Smooth muscle cell (in vitro differentiated cells): Measurements from ENCODE around the gene RRP9. TPM values are rescaled to one million over a fixed set of nuclear protein-coding genes. Genes with fewer than 3 reads are reported as not detected.

Experiments used
- DNase-seq: peaks from one replicate; lab custom pipeline; 2025; ENCODE audit not compliant: unreplicated experiment; lab: John Stamatoyannopoulos, UW
- H2AFZ ChIP-seq: fragments of 200-600 bp; sonication (generic); 2 replicates; pipeline ENCODE4 v1.6.0; 2016; ENCODE audit warnings: antibody characterized with exemption, low read depth, mild to moderate bottlenecking
- H3F3A ChIP-seq: fragments of 200-600 bp; sonication (generic); 2 replicates; pipeline ENCODE4 v1.6.0; 2017; ENCODE audit warnings: antibody characterized with exemption, low read depth
- H3K27ac ChIP-seq: fragments of 200-600 bp; sonication (generic); 2 replicates; pipeline ENCODE4 v1.5.1; 2016; ENCODE audit warnings: low read depth, mild to moderate bottlenecking
- H3K27me3 ChIP-seq: fragments of 200-600 bp; sonication (generic); 2 replicates; pipeline ENCODE4 v1.6.1; 2016; ENCODE audit warnings: low read depth, mild to moderate bottlenecking
- H3K36me3 ChIP-seq: fragments of 200-600 bp; sonication (generic); 2 replicates; pipeline ENCODE4 v1.5.1; 2016; ENCODE audit warnings: low read depth
- H3K4me1 ChIP-seq: fragments of 200-600 bp; sonication (generic); 2 replicates; pipeline ENCODE4 v1.5.1; 2016; ENCODE audit warnings: low read depth
- H3K4me2 ChIP-seq: fragments of 200-600 bp; sonication (generic); 2 replicates; pipeline ENCODE4 v1.6.0; 2016; ENCODE audit warnings: mild to moderate bottlenecking
- H3K4me3 ChIP-seq: fragments of 200-600 bp; sonication (generic); 2 replicates; pipeline ENCODE4 v1.5.1; 2016; ENCODE audit warnings: mild to moderate bottlenecking
- H3K79me2 ChIP-seq: fragments of 200-600 bp; sonication (generic); 2 replicates; pipeline ENCODE4 v1.6.0; 2016; ENCODE audit warnings: low read depth, mild to moderate bottlenecking
- H3K9ac ChIP-seq: fragments of 200-600 bp; sonication (generic); 2 replicates; pipeline ENCODE4 v1.6.0; 2016; ENCODE audit warnings: low read depth
- H3K9me3 ChIP-seq: fragments of 200-600 bp; sonication (generic); replicated peaks from 2 replicates; pipeline ENCODE4 v1.5.1; 2016; ENCODE audit warnings: low read depth
- H4K20me1 ChIP-seq: fragments of 200-600 bp; sonication (generic); 2 replicates; pipeline ENCODE4 v1.6.0; 2016; ENCODE audit warnings: low read depth
- WGBS: methylation state at CpG from one replicate; pipeline ENCODE4 v1.1.7; 2016; ENCODE audit warnings: low lambda C conversion rate; 5-methylcytosine and 5-hydroxymethylcytosine counted together
- polyA plus RNA-seq: library from polyadenylated mRNA; unstranded; fragments of >200 nt; fragmentation: Nextera tagmentation; extraction: Ambion mirVana; gene quantifications from 2 replicates; pipeline ENCODE4 v1.2.1, GENCODE V29; 2016
- total RNA-seq: library from RNA; depleted of rRNA; stranded (reverse); fragments of >200 nt; gene quantifications from 2 replicates; pipeline ENCODE4 v1.2.3, GENCODE V29; 2014
- TF ChIP-seq, protein P1 (sequence below): fragments of 200-600 bp; sonication (generic); IDR thresholded peaks from 2 replicates; pipeline ENCODE4 v1.5.1; 2017; ENCODE audit warnings: borderline replicate concordance, mild to moderate bottlenecking, antibody characterized with exemption; ENCODE audit not compliant: insufficient read depth, poor library complexity, severe bottlenecking

Gene RRP9
- total and polyA plus RNA-seq, 2 experiments from 2014 or later, result 13.1 to 23.9 TPM

DNA sequence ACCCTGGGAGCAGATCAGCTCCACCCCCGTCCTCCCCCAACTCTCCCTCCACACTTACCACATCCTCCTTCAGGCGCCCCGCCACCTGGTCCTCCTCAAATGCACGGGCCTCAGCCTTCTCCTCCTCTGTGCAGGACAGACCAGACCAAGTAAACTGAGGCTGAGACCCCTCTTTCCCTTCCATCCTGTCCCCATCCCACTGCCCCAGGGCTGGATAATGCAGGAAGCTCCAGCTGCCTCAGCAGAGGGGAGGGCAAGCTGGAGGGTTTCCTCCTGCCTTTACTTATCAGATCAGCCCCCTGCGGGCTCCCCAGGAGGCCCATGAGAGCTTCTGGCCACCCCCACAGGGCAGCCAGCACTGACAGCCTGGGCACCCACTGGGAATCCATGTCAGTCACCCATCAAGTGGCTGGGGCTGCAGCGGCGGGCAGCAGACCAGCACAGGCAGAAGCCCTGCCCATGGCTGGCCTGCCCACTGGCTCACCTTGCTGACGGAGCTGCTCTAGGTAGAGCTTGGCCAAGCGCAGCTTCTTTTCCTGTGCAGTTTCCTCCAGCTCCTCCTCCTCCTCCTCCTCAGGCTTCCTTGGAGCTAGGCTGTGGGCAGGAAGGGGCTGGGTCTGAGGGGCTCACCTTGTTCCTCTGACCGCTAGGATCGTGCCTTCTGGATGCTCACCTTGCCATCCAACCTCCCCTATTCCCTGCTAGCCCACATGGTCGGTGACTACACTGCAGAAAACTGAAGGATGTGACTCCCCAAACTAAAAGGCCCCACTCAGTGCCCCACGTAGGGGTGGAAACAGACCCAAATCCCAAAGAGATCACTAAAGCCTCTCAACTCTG is 3.9 kb downstream of the RRP9 start:
- Histone ChIP-seq H3F3A (no peaks in the 10 kb centered on the region), H2AFZ (no peak overlapping the region), H4K20me1 (no peaks in the 10 kb centered on the region), H3K9ac (no peak overlapping the region), H3K9me3 (no peaks in the 10 kb centered on the region), H3K36me3 (no peaks in the 10 kb centered on the region), H3K27ac (no peak overlapping the region), H3K27me3 (no peaks in the 10 kb centered on the region), H3K79me2 (peaks cover 24% of the 10 kb centered on the region), H3K4me3 (no peak overlapping the region), H3K4me2 (no peak overlapping the region), H3K4me1 (no peaks in the 10 kb centered on the region)
- DNase-seq, result no peak
- 96% methylated on average over 13 of the region's 13 CpGs for WGBS
- TF ChIP-seq, protein P1, sequence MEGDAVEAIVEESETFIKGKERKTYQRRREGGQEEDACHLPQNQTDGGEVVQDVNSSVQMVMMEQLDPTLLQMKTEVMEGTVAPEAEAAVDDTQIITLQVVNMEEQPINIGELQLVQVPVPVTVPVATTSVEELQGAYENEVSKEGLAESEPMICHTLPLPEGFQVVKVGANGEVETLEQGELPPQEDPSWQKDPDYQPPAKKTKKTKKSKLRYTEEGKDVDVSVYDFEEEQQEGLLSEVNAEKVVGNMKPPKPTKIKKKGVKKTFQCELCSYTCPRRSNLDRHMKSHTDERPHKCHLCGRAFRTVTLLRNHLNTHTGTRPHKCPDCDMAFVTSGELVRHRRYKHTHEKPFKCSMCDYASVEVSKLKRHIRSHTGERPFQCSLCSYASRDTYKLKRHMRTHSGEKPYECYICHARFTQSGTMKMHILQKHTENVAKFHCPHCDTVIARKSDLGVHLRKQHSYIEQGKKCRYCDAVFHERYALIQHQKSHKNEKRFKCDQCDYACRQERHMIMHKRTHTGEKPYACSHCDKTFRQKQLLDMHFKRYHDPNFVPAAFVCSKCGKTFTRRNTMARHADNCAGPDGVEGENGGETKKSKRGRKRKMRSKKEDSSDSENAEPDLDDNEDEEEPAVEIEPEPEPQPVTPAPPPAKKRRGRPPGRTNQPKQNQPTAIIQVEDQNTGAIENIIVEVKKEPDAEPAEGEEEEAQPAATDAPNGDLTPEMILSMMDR, result no peak

DNA sequence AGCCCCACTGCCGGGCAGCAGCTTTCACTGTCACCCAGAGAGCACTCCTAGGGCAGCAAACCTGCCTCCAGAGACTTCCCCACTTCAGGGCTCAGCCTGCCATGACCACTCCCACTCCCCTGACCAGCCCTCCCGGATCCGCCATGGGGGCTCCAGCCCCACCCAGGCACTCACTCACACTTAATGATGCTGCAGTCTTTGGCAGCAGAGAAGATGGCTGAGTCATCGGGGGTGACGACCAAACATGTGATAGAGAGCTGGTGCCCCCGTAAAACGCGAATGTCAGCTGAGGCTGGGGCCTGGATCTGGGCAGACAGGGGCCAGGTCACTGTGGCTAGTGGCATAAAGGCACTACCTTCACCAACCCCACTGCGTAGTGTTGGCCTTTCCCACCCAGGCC is 4.7 kb downstream of the RRP9 start:
- no peak for DNase-seq
- Histone ChIP-seq H3K4me3 (no peak overlapping the region), H3K79me2 (peaks cover 24% of the 10 kb centered on the region), H4K20me1 (no peaks in the 10 kb centered on the region), H3K27me3 (no peaks in the 10 kb centered on the region), H3K4me2 (no peak overlapping the region), H3F3A (no peaks in the 10 kb centered on the region), H3K9me3 (no peaks in the 10 kb centered on the region), H3K36me3 (no peaks in the 10 kb centered on the region), H3K4me1 (no peaks in the 10 kb centered on the region), H3K9ac (no peak overlapping the region), H2AFZ (no peak overlapping the region), H3K27ac (no peak overlapping the region)
- WGBS, result 87% methylated on average over 9 of the region's 9 CpGs
- TF ChIP-seq, protein P1, result no peak

DNA sequence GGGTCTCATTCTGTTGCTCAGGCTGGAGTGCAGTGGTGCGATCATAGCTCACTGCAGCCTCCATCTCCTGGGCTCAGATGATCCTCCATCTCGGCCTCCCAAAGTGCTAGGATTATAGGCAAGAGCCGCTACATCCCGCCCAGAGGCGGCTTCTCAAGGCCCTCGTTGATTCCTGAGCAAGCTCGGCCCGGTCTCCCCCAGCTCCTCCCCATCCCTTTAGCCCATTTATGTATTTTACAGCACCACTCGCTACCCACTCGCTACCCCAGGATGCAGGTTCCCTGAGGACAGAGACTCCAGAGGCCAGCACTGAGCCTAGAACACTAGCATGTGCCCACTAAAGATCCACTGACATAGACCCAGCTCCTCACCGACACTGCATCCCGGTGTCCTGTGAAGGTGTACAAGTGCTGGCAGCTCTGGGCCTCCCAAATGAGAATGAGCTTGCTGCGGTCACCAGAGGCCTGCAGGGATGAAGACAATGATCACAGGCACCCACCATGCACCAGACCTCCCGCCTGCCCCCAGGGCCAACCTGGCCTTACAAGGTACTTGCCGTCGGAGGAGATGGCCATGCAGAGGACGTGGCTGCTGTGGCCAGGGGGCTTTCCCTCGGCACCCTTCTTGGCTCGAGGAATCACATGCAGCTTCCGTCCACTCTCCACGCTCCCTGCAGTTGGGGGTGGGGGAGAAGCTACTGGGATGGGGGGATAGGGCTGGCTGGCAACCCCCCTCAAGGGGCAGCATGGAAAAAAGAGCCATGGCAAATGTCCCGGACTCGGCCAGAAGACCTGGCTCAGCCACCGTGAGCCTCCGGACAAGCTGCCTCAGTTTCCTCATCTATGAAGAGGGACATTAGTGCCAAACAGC is 5.6 kb downstream of the RRP9 start:
- Histone ChIP-seq H4K20me1 (no peaks in the 10 kb centered on the region), H3K9me3 (no peaks in the 10 kb centered on the region), H3K27ac (no peak overlapping the region), H3K79me2 (peaks cover 20% of the 10 kb centered on the region), H3F3A (no peaks in the 10 kb centered on the region), H2AFZ (no peak overlapping the region), H3K4me1 (no peaks in the 10 kb centered on the region), H3K27me3 (no peaks in the 10 kb centered on the region), H3K4me3 (no peak overlapping the region), H3K4me2 (no peak overlapping the region), H3K9ac (no peak overlapping the region), H3K36me3 (no peaks in the 10 kb centered on the region)
- TF ChIP-seq, protein P1, result no peak
- DNase-seq, result no peak
- 98% methylated on average over 25 of the region's 25 CpGs for WGBS
